OCI-LY7 (cell line): ENCODE measurements around the gene ZNF30. TPM values are rescaled to one million over a fixed set of nuclear protein-coding genes. Genes with fewer than 3 reads are reported as not detected.
"Not testable (repeated sequence)": the region's sequence is repeated elsewhere in the genome, so short reads cannot be mapped to it uniquely, and the experiment has no call there.

Experiments used
- BruUV-seq: library from RNA; stranded (reverse); fragments of 400-500 nt; replicated peaks from 2 replicates; lab custom pipeline; 2021; lab: Mats Ljungman, UMichigan
- CTCF ChIA-PET: fragments of 300-600 bp; sonication (Branson Sonifier 250); formaldehyde crosslinking; loops from one replicate; lab custom pipeline; 2022; ENCODE audit warnings: antibody characterized with exemption; ENCODE audit not compliant: unreplicated experiment; lab: Charles Lee
- POLR2A ChIA-PET: fragments of 300-600 bp; sonication (Branson Sonifier 250); formaldehyde crosslinking; loops from one replicate; lab custom pipeline; 2022; ENCODE audit warnings: antibody characterized with exemption; lab: Charles Lee
- DNase-seq: peaks from one replicate; pipeline ENCODE4 v3.0.0-alpha.2; 2015; ENCODE audit warnings: low spot score
- H2AFZ ChIP-seq: fragments of 200-600 bp; sonication (generic), shearing (Covaris generic); 2 replicates; pipeline ENCODE4 v1.6.1; 2014; ENCODE audit warnings: mild to moderate bottlenecking, antibody characterized with exemption, low read length, moderate library complexity
- H3K27ac ChIP-seq: fragments of 200-600 bp; sonication (generic); 2 replicates; pipeline ENCODE4 v1.5.1; 2014; ENCODE audit warnings: mixed run types, low read depth, mild to moderate bottlenecking, moderate library complexity, low read length, inconsistent platforms; ENCODE audit not compliant: poor library complexity, severe bottlenecking
- H3K36me3 ChIP-seq: fragments of 200-600 bp; sonication (generic); 2 replicates; pipeline ENCODE4 v1.6.1; 2014; ENCODE audit warnings: mild to moderate bottlenecking, antibody characterized with exemption, low read length, moderate library complexity, mixed read lengths; ENCODE audit not compliant: insufficient read depth
- H3K4me1 ChIP-seq: fragments of 200-600 bp; sonication (generic); 2 replicates; pipeline ENCODE4 v1.5.1; 2014; ENCODE audit warnings: mild to moderate bottlenecking, low read length; ENCODE audit not compliant: insufficient read depth, poor library complexity, severe bottlenecking
- H3K4me2 ChIP-seq: fragments of 200-600 bp; sonication (generic); 2 replicates; pipeline ENCODE4 v1.6.1; 2014; ENCODE audit warnings: mild to moderate bottlenecking, low read length
- H3K4me3 ChIP-seq: fragments of 200-600 bp; sonication (generic); 2 replicates; pipeline ENCODE4 v1.5.1; 2014; ENCODE audit warnings: mild to moderate bottlenecking, low read depth, low read length; ENCODE audit not compliant: poor library complexity, severe bottlenecking
- H3K79me2 ChIP-seq: fragments of 200-600 bp; sonication (generic); 2 replicates; pipeline ENCODE4 v1.6.1; 2016; ENCODE audit warnings: low read depth, mild to moderate bottlenecking, low read length, moderate library complexity, mixed read lengths; ENCODE audit not compliant: insufficient read depth
- H3K9me2 ChIP-seq: fragments of 200-600 bp; sonication (generic); 2 replicates; pipeline ENCODE4 v1.6.1; 2016; ENCODE audit warnings: mild to moderate bottlenecking, low read length, mixed read lengths; ENCODE audit not compliant: insufficient read depth
- H3K9me3 ChIP-seq: fragments of 200-600 bp; sonication (generic); 2 replicates; pipeline ENCODE4 v1.6.1; 2014; ENCODE audit warnings: mild to moderate bottlenecking, mixed run types, low read length, mixed read lengths
- H4K20me1 ChIP-seq: fragments of 200-600 bp; sonication (generic); 2 replicates; pipeline ENCODE4 v1.6.1; 2014; ENCODE audit warnings: mild to moderate bottlenecking, antibody characterized with exemption, low read length, moderate library complexity, mixed read lengths; ENCODE audit not compliant: insufficient read depth
- EZH2phosphoT487 ChIP-seq: fragments of 200-600 bp; sonication (generic); IDR thresholded peaks from 2 replicates; pipeline ENCODE4 v1.6.1; 2018; ENCODE audit warnings: low read depth, borderline replicate concordance, mild to moderate bottlenecking, mixed run types, antibody characterized with exemption, low read length, moderate library complexity, mixed read lengths
- intact Hi-C: fragments of 100-400 bp; cut with micrococcal nuclease; formaldehyde crosslinking; loops from one replicate; pipeline ENCODE4 v1.10.0; 2022; ENCODE audit not compliant: unreplicated experiment
- total RNA-seq, 2 experiments: library from RNA; depleted of rRNA in 1 of 2; stranded (reverse); fragments of >200 nt in 1 of 2; shearing (Covaris generic) in 1 of 2; gene quantifications; 2 replicates each; pipeline ENCODE4 v1.2.3, GENCODE V29; 2014 to 2022
- TF ChIP-seq, protein P1 (sequence below): fragments of 200-600 bp; sonication (generic); conservative IDR thresholded peaks from 2 replicates; pipeline ENCODE4 v1.5.1; 2014; ENCODE audit warnings: mild to moderate bottlenecking, antibody characterized with exemption, low read length, moderate library complexity, mixed read lengths

Gene ZNF30
- total RNA-seq, 2 experiments from 2014 or later, result not detected

DNA sequence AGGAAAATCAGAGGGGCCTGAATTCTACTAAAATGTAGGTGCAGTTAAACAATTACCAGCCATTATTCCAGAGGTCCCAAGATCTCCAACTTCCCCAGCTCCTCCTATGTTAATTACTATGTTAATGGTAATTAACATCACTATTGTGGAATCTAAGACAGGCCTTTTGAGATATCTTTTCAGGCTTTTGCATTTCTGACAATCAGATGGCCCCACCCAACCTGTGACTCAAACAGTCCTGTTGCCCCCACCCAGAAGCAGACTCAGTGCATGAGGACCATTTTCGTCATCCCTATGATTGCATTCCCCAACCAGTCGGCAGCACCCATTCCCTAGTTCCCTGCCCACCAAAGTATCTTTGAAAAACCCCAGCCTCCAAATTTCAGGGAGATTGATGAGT, 8.5 kb upstream of the ZNF30 start:
- Histone ChIP-seq H3K36me3 (no peaks in the 10 kb centered on the region), H3K79me2 (no peaks in the 10 kb centered on the region), H4K20me1 (no peaks in the 10 kb centered on the region), H3K4me2 (no peak overlapping the region), H3K4me3 (no peak overlapping the region), H3K27ac (no peak overlapping the region), H2AFZ (no peak overlapping the region), H3K4me1 (no peaks in the 10 kb centered on the region), H3K9me2 (no peaks in the 10 kb centered on the region), H3K9me3 (no peaks in the 10 kb centered on the region)
- BruUV-seq, result no TSS peak
- no peak for TF ChIP-seq EZH2phosphoT487
- TF ChIP-seq, protein P1, sequence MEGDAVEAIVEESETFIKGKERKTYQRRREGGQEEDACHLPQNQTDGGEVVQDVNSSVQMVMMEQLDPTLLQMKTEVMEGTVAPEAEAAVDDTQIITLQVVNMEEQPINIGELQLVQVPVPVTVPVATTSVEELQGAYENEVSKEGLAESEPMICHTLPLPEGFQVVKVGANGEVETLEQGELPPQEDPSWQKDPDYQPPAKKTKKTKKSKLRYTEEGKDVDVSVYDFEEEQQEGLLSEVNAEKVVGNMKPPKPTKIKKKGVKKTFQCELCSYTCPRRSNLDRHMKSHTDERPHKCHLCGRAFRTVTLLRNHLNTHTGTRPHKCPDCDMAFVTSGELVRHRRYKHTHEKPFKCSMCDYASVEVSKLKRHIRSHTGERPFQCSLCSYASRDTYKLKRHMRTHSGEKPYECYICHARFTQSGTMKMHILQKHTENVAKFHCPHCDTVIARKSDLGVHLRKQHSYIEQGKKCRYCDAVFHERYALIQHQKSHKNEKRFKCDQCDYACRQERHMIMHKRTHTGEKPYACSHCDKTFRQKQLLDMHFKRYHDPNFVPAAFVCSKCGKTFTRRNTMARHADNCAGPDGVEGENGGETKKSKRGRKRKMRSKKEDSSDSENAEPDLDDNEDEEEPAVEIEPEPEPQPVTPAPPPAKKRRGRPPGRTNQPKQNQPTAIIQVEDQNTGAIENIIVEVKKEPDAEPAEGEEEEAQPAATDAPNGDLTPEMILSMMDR, result no peak
- CTCF ChIA-PET, result no interaction called here
- intact Hi-C loops, result no loop called here
- DNase-seq, result no peak
- POLR2A ChIA-PET, result no interaction called here

DNA sequence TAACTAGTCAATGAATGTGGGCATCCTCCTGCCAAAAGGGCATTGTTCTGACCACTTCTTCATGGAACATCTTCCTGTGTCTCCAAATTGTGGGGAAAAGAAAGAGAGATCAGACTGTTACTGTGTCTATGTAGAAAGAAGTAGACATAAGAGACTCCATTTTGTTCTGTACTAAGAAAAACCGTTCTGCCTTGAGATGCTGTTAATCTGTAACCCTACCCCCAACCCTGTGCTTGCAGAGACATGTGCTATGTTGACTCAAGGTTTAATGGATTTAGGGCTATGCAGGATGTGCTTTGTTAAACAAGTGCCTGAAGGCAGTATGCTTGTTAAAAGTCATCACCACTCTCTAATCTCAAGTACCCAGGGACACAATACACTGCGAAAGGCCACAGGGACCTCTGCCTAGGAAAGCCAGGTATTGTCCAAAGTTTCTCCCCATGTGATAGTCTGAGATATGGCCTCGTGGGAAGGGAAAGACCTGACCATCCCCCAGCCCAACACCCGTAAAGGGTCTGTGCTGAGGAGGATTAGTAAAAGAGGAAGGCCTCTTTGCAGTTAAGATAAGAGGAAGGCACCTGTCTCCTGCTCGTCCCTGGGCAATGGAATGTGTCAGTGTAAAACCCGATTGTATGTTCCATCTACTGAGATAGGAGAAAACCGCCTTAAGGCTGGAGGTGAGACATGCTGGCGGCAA, 6.5 kb upstream of the ZNF30 start:
- H3K4me1 ChIP-seq, DNase-seq, BruUV-seq, H3K9me2 ChIP-seq, CTCF ChIA-PET, H4K20me1 ChIP-seq, H3K9me3 ChIP-seq, H3K27ac ChIP-seq, H3K79me2 ChIP-seq, H3K36me3 ChIP-seq, H3K4me2 ChIP-seq, POLR2A ChIA-PET, intact Hi-C loops, H3K4me3 ChIP-seq, H2AFZ ChIP-seq: not testable (repeated sequence)

DNA sequence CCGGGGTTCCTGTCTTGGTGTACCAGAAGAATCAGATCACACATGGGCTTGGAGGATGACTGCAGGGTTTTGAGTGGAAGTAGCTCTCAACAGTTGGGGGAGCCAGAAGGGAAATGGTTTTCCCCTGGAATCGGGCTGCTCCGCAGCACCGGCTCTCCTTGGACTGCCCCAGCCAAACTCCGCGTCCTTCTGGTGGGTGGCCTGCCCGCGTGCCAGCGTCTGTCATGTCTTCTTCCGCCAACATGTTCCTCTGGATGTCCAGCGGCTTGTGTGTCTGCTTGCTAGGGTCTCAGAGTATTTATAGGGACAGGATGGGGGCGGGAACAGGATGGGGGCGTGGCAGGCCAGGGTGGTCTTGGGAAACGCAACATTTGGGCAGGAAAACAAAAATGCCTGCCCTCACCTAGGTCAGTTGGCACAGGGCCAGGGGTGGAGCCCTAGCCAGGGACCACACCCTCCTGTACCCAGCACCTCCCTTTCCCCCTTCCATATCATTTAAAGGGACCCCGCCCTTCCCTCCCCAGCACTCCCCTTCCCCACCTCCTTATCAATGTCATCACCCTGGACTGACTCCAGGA, 1.3 kb upstream of the ZNF30 start:
- DNase-seq, result no peak
- Histone ChIP-seq H3K9me3 (no peaks in the 10 kb centered on the region), H3K4me1 (no peaks in the 10 kb centered on the region), H3K4me3 (no peak overlapping the region), H3K79me2 (no peaks in the 10 kb centered on the region), H3K9me2 (no peaks in the 10 kb centered on the region), H3K4me2 (no peak overlapping the region), H3K36me3 (no peaks in the 10 kb centered on the region), H4K20me1 (no peaks in the 10 kb centered on the region), H3K27ac (no peak overlapping the region), H2AFZ (no peak overlapping the region)
- intact Hi-C loops, result no loop called here
- BruUV-seq, result no TSS peak
- CTCF ChIA-PET, result no interaction called here
- POLR2A ChIA-PET, result no interaction called here
- TF ChIP-seq EZH2phosphoT487, result no peak
- TF ChIP-seq, protein P1, result no peak
